Neural cell (in vitro differentiated cells): ENCODE data around the gene MEF2D.

Experiments
- EP300 ChIP-seq: fragments of 450-650 bp; conservative IDR thresholded peaks from 2 replicates; pipeline ENCODE4 v1.6.1; 2014; ENCODE audit warnings: antibody characterized with exemption, mild to moderate bottlenecking, moderate library complexity; ENCODE audit not compliant: poor library complexity, severe bottlenecking
- EZH2 ChIP-seq: fragments of 200-600, 300-800 bp; shearing (Covaris generic), sonication (generic); IDR thresholded peaks from 2 replicates; pipeline ENCODE4 v1.6.1; 2014; ENCODE audit warnings: antibody characterized with exemption, low read length, borderline replicate concordance, mild to moderate bottlenecking; ENCODE audit not compliant: insufficient read depth, poor library complexity, severe bottlenecking
- POLR2AphosphoS5 ChIP-seq: IDR thresholded peaks from 2 replicates; pipeline ENCODE4 v1.6.1; 2012
- RAD21 ChIP-seq: fragments of 450-650 bp; conservative IDR thresholded peaks from 2 replicates; pipeline ENCODE4 v1.6.1; 2014; ENCODE audit warnings: antibody characterized with exemption, mild to moderate bottlenecking, moderate library complexity
- TAF1 ChIP-seq: IDR thresholded peaks from 2 replicates; pipeline ENCODE4 v1.6.1; 2012; ENCODE audit warnings: low read depth
- TF ChIP-seq, protein P1 (sequence below): fragments of 450-650 bp; IDR thresholded peaks from 2 replicates; pipeline ENCODE4 v1.5.1; 2014; ENCODE audit warnings: antibody characterized with exemption, mild to moderate bottlenecking, moderate library complexity; ENCODE audit not compliant: poor library complexity, severe bottlenecking
- TF ChIP-seq, protein P2 (sequence below): IDR thresholded peaks from 2 replicates; pipeline ENCODE4 v1.6.1; 2012; ENCODE audit warnings: borderline replicate concordance

DNA sequence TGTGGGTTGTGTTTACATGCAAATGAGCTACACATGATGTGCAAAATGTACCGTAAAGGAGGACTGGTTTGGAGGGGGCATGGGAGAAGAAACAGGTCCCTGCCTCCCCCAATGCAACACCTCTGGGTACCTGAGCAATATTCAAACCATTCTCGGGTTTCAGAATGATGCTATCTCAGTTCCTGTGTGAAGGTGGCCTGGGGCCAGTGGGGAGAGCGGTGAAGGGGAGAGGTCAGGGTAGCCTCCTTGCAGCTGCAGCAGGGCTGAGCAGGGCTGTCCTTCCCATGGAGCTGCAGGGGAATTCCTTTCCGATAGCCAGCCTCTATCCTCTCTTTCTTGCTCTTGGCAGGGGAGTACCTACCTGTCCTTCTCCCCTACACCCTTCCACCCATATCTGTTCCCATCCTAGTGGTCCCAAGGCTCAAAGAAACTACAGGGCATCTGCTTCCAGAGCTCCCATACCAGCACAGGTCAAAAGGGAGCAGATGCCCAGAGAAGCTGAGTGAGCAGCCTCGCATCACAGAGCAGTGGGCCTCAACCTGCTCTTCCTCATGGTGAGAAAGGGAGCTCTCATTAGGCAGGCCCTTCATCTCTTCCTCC is 11.9 kb downstream of the MEF2D start:
- TF ChIP-seq, protein P1, sequence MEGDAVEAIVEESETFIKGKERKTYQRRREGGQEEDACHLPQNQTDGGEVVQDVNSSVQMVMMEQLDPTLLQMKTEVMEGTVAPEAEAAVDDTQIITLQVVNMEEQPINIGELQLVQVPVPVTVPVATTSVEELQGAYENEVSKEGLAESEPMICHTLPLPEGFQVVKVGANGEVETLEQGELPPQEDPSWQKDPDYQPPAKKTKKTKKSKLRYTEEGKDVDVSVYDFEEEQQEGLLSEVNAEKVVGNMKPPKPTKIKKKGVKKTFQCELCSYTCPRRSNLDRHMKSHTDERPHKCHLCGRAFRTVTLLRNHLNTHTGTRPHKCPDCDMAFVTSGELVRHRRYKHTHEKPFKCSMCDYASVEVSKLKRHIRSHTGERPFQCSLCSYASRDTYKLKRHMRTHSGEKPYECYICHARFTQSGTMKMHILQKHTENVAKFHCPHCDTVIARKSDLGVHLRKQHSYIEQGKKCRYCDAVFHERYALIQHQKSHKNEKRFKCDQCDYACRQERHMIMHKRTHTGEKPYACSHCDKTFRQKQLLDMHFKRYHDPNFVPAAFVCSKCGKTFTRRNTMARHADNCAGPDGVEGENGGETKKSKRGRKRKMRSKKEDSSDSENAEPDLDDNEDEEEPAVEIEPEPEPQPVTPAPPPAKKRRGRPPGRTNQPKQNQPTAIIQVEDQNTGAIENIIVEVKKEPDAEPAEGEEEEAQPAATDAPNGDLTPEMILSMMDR, result no peak
- no peak for TF ChIP-seq RAD21
- TF ChIP-seq, protein P2, sequence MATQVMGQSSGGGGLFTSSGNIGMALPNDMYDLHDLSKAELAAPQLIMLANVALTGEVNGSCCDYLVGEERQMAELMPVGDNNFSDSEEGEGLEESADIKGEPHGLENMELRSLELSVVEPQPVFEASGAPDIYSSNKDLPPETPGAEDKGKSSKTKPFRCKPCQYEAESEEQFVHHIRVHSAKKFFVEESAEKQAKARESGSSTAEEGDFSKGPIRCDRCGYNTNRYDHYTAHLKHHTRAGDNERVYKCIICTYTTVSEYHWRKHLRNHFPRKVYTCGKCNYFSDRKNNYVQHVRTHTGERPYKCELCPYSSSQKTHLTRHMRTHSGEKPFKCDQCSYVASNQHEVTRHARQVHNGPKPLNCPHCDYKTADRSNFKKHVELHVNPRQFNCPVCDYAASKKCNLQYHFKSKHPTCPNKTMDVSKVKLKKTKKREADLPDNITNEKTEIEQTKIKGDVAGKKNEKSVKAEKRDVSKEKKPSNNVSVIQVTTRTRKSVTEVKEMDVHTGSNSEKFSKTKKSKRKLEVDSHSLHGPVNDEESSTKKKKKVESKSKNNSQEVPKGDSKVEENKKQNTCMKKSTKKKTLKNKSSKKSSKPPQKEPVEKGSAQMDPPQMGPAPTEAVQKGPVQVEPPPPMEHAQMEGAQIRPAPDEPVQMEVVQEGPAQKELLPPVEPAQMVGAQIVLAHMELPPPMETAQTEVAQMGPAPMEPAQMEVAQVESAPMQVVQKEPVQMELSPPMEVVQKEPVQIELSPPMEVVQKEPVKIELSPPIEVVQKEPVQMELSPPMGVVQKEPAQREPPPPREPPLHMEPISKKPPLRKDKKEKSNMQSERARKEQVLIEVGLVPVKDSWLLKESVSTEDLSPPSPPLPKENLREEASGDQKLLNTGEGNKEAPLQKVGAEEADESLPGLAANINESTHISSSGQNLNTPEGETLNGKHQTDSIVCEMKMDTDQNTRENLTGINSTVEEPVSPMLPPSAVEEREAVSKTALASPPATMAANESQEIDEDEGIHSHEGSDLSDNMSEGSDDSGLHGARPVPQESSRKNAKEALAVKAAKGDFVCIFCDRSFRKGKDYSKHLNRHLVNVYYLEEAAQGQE, result no peak
- no peak for TF ChIP-seq EP300
- no peak for TF ChIP-seq TAF1
- no peak for TF ChIP-seq POLR2AphosphoS5
- TF ChIP-seq EZH2, result no peak
